ENCODE results near the gene C5orf15. TPM values are rescaled to one million over a fixed set of nuclear protein-coding genes. Genes with fewer than 3 reads are reported as not detected.
A peak's percentile ranks its signal among the peaks of the same experiment; 100 is the strongest.
"Not testable (repeated sequence)": the region's sequence is repeated elsewhere in the genome, so short reads cannot be mapped to it uniquely, and the experiment has no call there.

Gene C5orf15
- total RNA-seq, 2 donors from 2014 or later, result 12.1 to 13.5 TPM

- H3K4me1 Mint-ChIP-seq, result peaks cover 41% of the 10 kb centered on the region
- ATAC-seq, result no peak
- H3K9me3 ChIP-seq (ENCODE audit: control insufficient read depth, low read length, poor library complexity, severe bottlenecking), result no peaks in the 10 kb centered on the region
- H3K36me3 Mint-ChIP-seq (ENCODE audit: low read depth), result peaks cover 6% of the 10 kb centered on the region
- DNase-seq, result no peak
- H3K27ac Mint-ChIP-seq, result no peak overlapping the region
- H3K27me3 Mint-ChIP-seq, result no peaks in the 10 kb centered on the region
- H3K4me3 Mint-ChIP-seq, result no peak overlapping the region
These were observed 2.3 kb downstream of the C5orf15 start for GRCh38 chr5:133966090-133966489.

GRCh38 chr5:133963493-133964128 is 4.8 kb downstream of the C5orf15 start:
- Mint-ChIP-seq H3K4me3 (no peak overlapping the region), H3K27me3 (no peaks in the 10 kb centered on the region), H3K4me1 (peaks cover 44% of the 10 kb centered on the region), H3K27ac (no peak overlapping the region), H3K36me3 (ENCODE audit: low read depth) (peaks cover 6% of the 10 kb centered on the region)
- DNase-seq (no peak), ATAC-seq (no peak)
- no peaks in the 10 kb centered on the region for H3K9me3 ChIP-seq (ENCODE audit: control insufficient read depth, low read length, poor library complexity, severe bottlenecking)

- no peak for ATAC-seq
- H3K36me3 Mint-ChIP-seq (ENCODE audit: low read depth), result no peaks in the 10 kb centered on the region
- no peaks in the 10 kb centered on the region for H3K9me3 ChIP-seq (ENCODE audit: control insufficient read depth, low read length, poor library complexity, severe bottlenecking)
- no peak overlapping the region for H3K4me3 Mint-ChIP-seq
- no peak for DNase-seq
- no peaks in the 10 kb centered on the region for H3K27me3 Mint-ChIP-seq
- no peak overlapping the region for H3K27ac Mint-ChIP-seq
- peaks cover 37% of the 10 kb centered on the region for H3K4me1 Mint-ChIP-seq
These were observed 5.5 kb downstream of the C5orf15 start for GRCh38 chr5:133962801-133963476.

DNA sequence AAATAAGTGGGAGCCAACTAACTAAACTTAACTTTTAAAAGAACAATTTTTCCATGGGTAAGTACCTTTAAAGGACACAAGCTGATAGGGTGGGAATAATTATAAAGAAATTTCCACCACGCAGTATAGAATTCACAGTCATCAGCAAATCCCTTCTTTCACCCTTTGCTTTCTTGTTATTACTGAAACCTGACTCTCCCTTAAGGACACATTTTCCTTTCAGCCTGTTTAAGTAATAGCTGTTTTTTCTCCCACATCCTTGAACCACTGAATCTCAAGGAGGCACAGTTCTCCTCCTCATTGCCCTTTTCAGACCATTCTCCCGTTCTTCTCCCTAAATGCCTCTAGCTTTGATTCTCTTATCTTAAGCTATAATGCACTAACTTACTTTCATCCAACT is 6.3 kb downstream of the C5orf15 start:
- H3K27ac Mint-ChIP-seq, result no peak overlapping the region

DNA sequence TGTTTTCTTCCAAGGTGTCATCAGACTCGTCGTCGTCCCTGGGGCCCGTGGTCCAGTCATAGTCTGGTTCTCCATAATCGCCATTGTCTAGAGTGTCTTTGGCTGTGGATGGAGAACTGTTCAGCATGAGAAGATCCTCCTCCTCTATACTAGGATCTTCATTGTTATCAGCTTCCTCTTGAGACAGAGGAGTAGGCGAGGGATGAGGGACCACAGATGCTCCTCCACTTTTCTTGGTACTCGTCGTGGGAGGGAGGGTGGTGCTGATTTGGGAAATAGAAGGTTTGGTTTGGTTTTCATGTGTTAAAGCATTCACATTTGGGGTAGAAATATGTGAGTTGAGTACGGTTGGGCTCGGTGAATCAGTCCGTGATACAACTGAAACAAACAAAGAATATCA is 8.8 kb downstream of the C5orf15 start:
- ATAC-seq (no peak), DNase-seq (no peak)
- H3K4me1 Mint-ChIP-seq, result peaks cover 29% of the 10 kb centered on the region
- no peak overlapping the region for H3K27ac Mint-ChIP-seq
- H3K27me3 Mint-ChIP-seq, result no peaks in the 10 kb centered on the region
- no peaks in the 10 kb centered on the region for H3K9me3 ChIP-seq (ENCODE audit: control insufficient read depth, low read length, poor library complexity, severe bottlenecking)
- no peak overlapping the region for H3K4me3 Mint-ChIP-seq
- H3K36me3 Mint-ChIP-seq (ENCODE audit: low read depth), result no peaks in the 10 kb centered on the region

More for the DNA sequence above, 6.3 kb downstream of the C5orf15 start:
- no peak for DNase-seq
- ATAC-seq, result no peak
- Mint-ChIP-seq H3K27me3 (no peaks in the 10 kb centered on the region), H3K36me3 (ENCODE audit: low read depth) (no peaks in the 10 kb centered on the region), H3K4me1 (peaks cover 36% of the 10 kb centered on the region), H3K4me3 (no peak overlapping the region)
- H3K9me3 ChIP-seq (ENCODE audit: control insufficient read depth, low read length, poor library complexity, severe bottlenecking), result no peaks in the 10 kb centered on the region

DNA sequence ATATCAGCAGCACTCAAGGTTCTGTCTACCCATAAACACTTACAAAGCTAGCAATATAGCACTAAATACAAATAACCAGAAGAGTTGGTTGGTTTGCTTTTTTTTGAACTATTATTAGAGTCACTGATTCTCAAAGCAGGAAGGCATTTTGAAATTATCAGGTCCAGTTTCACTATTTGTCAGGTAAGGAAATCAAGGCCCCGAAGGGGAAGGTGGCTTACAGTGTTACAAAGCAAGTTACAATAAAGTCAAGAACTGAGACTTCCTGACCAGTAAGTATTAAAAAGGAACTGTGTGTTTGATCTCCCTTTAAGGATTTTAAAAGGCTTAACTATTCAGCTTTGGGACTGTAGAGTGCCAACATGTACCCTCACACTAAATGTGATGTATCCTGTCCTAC is 10.8 kb downstream of the C5orf15 start:
- H3K9me3 ChIP-seq (ENCODE audit: control insufficient read depth, low read length, poor library complexity, severe bottlenecking), result no peaks in the 10 kb centered on the region
- H3K27me3 Mint-ChIP-seq, result no peaks in the 10 kb centered on the region
- ATAC-seq (no peak), DNase-seq (no peak)
- H3K27ac Mint-ChIP-seq, result peak overlapping the region; percentile 67
- H3K36me3 Mint-ChIP-seq (ENCODE audit: low read depth), result no peaks in the 10 kb centered on the region
- H3K4me1 Mint-ChIP-seq, result peaks cover 20% of the 10 kb centered on the region
- H3K4me3 Mint-ChIP-seq, result no peak overlapping the region

- Mint-ChIP-seq H3K4me3 (no peak overlapping the region), H3K27me3 (no peaks in the 10 kb centered on the region), H3K27ac (peak overlapping the region; percentile 67), H3K4me1 (peaks cover 15% of the 10 kb centered on the region), H3K36me3 (ENCODE audit: low read depth) (no peaks in the 10 kb centered on the region)
- ATAC-seq (no peak), DNase-seq (no peak)
- H3K9me3 ChIP-seq (ENCODE audit: control insufficient read depth, low read length, poor library complexity, severe bottlenecking), result no peaks in the 10 kb centered on the region
These were observed 11.3 kb downstream of the C5orf15 start for GRCh38 chr5:133957080-133957479.

GRCh38 chr5:133956196-133956595 is 12.2 kb downstream of the C5orf15 start:
- not testable (repeated sequence) for DNase-seq; H3K4me3 Mint-ChIP-seq; H3K27me3 Mint-ChIP-seq; ATAC-seq; H3K9me3 ChIP-seq (ENCODE audit: control insufficient read depth, low read length, poor library complexity, severe bottlenecking); H3K36me3 Mint-ChIP-seq (ENCODE audit: low read depth)
- Mint-ChIP-seq H3K4me1 (peaks cover 15% of the 10 kb centered on the region), H3K27ac (peak overlapping the region; percentile 67)

DNA sequence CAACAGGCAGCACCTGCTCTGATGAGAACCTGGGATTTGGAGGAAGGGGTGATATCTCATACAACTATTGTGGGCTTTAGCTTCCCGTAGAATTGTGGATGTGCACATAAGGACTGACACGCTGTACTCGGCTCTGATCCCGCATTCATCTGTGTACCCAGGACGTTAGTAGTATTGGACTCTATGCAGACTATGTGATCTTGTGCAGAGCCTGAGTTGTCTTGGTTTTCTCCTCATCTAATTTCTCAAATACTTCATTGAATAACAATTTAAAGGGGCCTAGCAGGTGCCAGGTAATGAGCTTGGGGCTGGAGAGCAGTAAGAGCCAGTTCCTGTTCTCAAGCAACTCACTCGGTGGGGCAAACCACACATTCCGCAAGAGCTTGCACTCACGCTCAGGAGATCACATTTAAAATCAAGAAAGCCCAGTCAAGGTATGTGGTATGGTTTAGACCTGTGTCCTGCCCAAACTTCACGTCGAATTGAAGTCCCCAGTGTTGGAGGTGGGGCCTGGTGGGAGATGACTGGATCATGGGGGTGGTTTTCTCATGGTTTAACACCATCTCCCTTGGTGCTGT is 14.8 kb downstream of the C5orf15 start:
- H3K27me3 Mint-ChIP-seq, result no peaks in the 10 kb centered on the region
- no peaks in the 10 kb centered on the region for H3K36me3 Mint-ChIP-seq (ENCODE audit: low read depth)
- peaks cover 4% of the 10 kb centered on the region for H3K4me1 Mint-ChIP-seq
- no peak overlapping the region for H3K4me3 Mint-ChIP-seq
- no peaks in the 10 kb centered on the region for H3K9me3 ChIP-seq (ENCODE audit: control insufficient read depth, low read length, poor library complexity, severe bottlenecking)
- DNase-seq (no peak), ATAC-seq (no peak)
- H3K27ac Mint-ChIP-seq, result peak overlapping the region; percentile 19

DNA sequence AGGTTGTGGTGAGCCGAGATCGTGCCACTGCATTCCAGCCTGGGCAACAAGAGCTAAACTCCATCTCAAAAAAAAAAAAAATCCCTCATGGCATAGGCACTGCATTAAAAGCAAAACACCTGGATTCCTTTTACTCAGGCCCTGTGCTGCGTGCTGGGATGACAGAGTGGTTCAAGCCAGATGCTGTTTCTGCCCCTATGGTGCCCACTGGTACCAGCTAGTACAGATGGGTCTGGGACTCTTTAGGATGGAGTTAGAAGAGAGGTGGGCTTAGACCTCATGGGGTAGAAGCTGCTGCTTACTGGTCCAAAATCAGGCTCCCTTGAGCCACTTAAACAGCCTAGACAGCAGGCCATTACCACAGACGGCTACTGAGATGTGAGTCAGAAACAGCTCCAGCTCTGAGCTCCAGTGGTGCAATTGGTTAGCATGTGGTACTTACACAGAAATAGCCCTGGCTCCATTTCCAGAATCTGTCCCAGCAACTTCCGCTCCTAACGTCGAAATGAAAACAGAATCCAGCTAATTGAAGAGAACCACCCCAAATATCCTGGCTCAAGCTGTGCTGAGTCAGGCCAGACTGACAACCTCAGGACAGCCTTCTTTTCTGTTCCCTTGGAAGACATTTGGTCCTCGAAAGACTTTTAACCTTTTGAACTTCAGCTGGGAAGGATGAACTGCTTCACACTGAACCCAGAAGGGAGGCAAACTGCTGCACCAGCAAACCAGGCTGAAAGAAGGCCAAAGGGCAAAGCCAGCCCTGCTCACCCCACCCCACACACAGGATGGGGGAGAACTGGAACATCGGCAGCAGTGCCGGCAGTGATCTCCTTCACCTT is 15.5 kb downstream of the C5orf15 start:
- Mint-ChIP-seq H3K4me1 (peaks cover 4% of the 10 kb centered on the region), H3K4me3 (no peak overlapping the region), H3K36me3 (ENCODE audit: low read depth) (no peaks in the 10 kb centered on the region), H3K27ac (no peak overlapping the region), H3K27me3 (no peaks in the 10 kb centered on the region)
- H3K9me3 ChIP-seq (ENCODE audit: control insufficient read depth, low read length, poor library complexity, severe bottlenecking), result no peaks in the 10 kb centered on the region
- ATAC-seq, result no peak
- DNase-seq, result no peak

- Mint-ChIP-seq H3K27me3 (no peaks in the 10 kb centered on the region), H3K27ac (peak overlapping the region; percentile 29), H3K36me3 (ENCODE audit: low read depth) (no peaks in the 10 kb centered on the region), H3K4me1 (no peaks in the 10 kb centered on the region), H3K4me3 (no peak overlapping the region)
- no peak for ATAC-seq
- no peak for DNase-seq
- H3K9me3 ChIP-seq (ENCODE audit: control insufficient read depth, low read length, poor library complexity, severe bottlenecking), result no peaks in the 10 kb centered on the region
These were observed 17.4 kb downstream of the C5orf15 start for GRCh38 chr5:133950821-133951612.

- H3K27me3 Mint-ChIP-seq, result peaks cover 7% of the 10 kb centered on the region
- ATAC-seq, result no peak
These were observed 19.7 kb downstream of the C5orf15 start for GRCh38 chr5:133948721-133949120.

More at GRCh38 chr5:133948721-133949120, 19.7 kb downstream of the C5orf15 start:
- no peaks in the 10 kb centered on the region for H3K9me3 ChIP-seq (ENCODE audit: control insufficient read depth, low read length, poor library complexity, severe bottlenecking)
- no peak overlapping the region for H3K27ac Mint-ChIP-seq
- H3K36me3 Mint-ChIP-seq (ENCODE audit: low read depth), result no peaks in the 10 kb centered on the region
- no peaks in the 10 kb centered on the region for H3K4me1 Mint-ChIP-seq
- H3K4me3 Mint-ChIP-seq, result no peak overlapping the region
- no peak for DNase-seq

Measured in T-helper 17 cell (primary cell).